ENCODE data around the gene MTHFSD.

MTHFSD gene

DNA sequence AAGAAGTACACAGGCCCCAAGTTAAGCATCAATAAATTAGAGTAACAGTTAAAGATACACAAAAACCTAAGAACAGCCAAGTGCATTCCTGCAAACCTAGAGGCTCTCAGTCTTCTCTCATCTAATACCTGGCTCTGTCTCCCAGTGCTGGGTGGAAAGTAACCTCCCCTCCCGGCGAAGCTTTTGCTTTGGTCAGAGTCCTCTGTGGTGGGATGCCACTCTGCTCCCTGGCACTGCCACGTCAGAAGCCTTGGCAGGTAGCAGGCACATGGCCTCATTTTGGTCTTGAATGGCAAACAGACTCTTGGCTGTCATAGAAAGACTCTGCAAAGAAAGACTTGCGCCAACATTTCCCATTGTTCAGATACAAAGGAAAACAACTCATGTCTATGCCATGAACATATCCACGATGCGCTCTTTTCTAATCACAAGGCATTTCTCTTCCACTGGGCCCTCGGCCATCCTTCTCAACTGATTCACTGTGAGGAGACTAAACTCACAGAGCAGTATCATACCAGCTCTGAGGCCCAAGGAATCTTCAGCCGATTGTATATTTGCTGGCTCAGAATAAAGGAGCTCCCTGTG lies 21.2 kb downstream of the MTHFSD start:
- no peak for DNase-seq
- no peaks in the 10 kb centered on the region for H3K27me3 ChIP-seq (replicated peaks; ENCODE audit: insufficient read depth, low read length)
- H3K9me3 ChIP-seq (replicated peaks; ENCODE audit: insufficient read depth, low read length) = no peaks in the 10 kb centered on the region
- no peaks in the 10 kb centered on the region for H3F3A ChIP-seq (ENCODE audit: insufficient read depth, low read length)
- no peaks in the 10 kb centered on the region for H3K36me3 ChIP-seq (replicated peaks; ENCODE audit: insufficient read depth, low read length)
- no peaks in the 10 kb centered on the region for H3K9me2 ChIP-seq (replicated peaks; ENCODE audit: insufficient read depth, low read length)
- H2AFZ ChIP-seq (ENCODE audit: low read length) = no peak overlapping the region
- no peak overlapping the region for H3K4me3 ChIP-seq (ENCODE audit: low read length)
- H3K4me2 ChIP-seq (ENCODE audit: low read depth, low read length) = no peak overlapping the region
- TF ChIP-seq, protein P1, sequence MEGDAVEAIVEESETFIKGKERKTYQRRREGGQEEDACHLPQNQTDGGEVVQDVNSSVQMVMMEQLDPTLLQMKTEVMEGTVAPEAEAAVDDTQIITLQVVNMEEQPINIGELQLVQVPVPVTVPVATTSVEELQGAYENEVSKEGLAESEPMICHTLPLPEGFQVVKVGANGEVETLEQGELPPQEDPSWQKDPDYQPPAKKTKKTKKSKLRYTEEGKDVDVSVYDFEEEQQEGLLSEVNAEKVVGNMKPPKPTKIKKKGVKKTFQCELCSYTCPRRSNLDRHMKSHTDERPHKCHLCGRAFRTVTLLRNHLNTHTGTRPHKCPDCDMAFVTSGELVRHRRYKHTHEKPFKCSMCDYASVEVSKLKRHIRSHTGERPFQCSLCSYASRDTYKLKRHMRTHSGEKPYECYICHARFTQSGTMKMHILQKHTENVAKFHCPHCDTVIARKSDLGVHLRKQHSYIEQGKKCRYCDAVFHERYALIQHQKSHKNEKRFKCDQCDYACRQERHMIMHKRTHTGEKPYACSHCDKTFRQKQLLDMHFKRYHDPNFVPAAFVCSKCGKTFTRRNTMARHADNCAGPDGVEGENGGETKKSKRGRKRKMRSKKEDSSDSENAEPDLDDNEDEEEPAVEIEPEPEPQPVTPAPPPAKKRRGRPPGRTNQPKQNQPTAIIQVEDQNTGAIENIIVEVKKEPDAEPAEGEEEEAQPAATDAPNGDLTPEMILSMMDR (IDR thresholded peaks at IDR 0.05; ENCODE audit: low read length) = no peak
- TF ChIP-seq EZH2phosphoT487 (IDR thresholded peaks at IDR 0.05; ENCODE audit: low read length) (no peak), EZH2 (optimal IDR thresholded peaks at IDR 0.05; ENCODE audit: low read depth, low read length) (no peak)
- no peak overlapping the region for H3K27ac ChIP-seq (ENCODE audit: low read length)
- H4K20me1 ChIP-seq (ENCODE audit: insufficient read depth, low read length) = no peaks in the 10 kb centered on the region
- no peaks in the 10 kb centered on the region for H3K4me1 ChIP-seq (ENCODE audit: low read length)
- no peaks in the 10 kb centered on the region for H3K79me2 ChIP-seq (ENCODE audit: low read length)
- no peak overlapping the region for H3K9ac ChIP-seq (ENCODE audit: low read length)

DNA sequence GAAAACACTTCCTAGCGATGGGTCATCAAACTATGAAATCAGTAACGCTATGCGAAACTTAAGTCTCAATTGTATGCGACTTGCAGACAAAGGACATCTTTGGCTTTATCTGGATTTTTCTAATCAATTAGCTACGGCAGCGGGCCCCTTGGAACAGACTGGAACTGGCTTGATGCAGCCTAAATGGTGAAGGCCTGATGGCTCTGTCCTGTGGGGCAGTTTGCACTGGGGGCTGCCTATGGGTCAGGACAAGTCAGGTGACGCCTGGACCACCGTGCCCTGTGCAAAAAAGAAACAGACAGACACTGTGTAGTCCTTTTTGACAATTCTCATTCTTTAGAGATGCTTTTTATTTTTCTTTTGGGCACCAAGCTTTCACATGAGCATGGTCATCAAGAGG lies 22.0 kb downstream of the MTHFSD start:
- Histone ChIP-seq H3K79me2 (ENCODE audit: low read length) (no peaks in the 10 kb centered on the region), H3K4me3 (ENCODE audit: low read length) (no peak overlapping the region), H3F3A (ENCODE audit: insufficient read depth, low read length) (no peaks in the 10 kb centered on the region), H3K9me2 (replicated peaks; ENCODE audit: insufficient read depth, low read length) (no peaks in the 10 kb centered on the region), H3K9me3 (replicated peaks; ENCODE audit: insufficient read depth, low read length) (no peaks in the 10 kb centered on the region), H3K27ac (ENCODE audit: low read length) (no peak overlapping the region), H4K20me1 (ENCODE audit: insufficient read depth, low read length) (no peaks in the 10 kb centered on the region), H3K9ac (ENCODE audit: low read length) (no peak overlapping the region), H3K4me1 (ENCODE audit: low read length) (no peaks in the 10 kb centered on the region), H2AFZ (ENCODE audit: low read length) (no peak overlapping the region), H3K36me3 (replicated peaks; ENCODE audit: insufficient read depth, low read length) (no peaks in the 10 kb centered on the region), H3K27me3 (replicated peaks; ENCODE audit: insufficient read depth, low read length) (no peaks in the 10 kb centered on the region), H3K4me2 (ENCODE audit: low read depth, low read length) (no peak overlapping the region)
- no peak for TF ChIP-seq EZH2 (optimal IDR thresholded peaks at IDR 0.05; ENCODE audit: low read depth, low read length)
- TF ChIP-seq, protein P1 (IDR thresholded peaks at IDR 0.05; ENCODE audit: low read length) = no peak
- no peak for TF ChIP-seq EZH2phosphoT487 (IDR thresholded peaks at IDR 0.05; ENCODE audit: low read length)
- no peak for DNase-seq

DNA sequence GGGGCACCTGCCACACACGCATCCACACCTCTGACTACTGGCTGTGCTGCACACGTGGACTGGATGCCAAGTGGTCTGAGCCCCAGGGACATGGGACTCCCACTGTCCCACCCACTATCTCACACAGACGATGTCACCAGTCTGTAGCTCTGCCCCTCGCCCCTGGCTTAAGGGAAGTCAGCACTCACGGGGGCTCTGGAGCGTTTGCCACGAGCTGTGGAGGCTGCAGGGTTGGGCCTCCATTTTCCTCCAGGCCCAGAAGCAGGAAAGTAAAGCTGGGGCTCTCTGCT lies 22.6 kb downstream of the MTHFSD start:
- H3K4me3 ChIP-seq (ENCODE audit: low read length) = no peak overlapping the region
- H3K27me3 ChIP-seq (replicated peaks; ENCODE audit: insufficient read depth, low read length) = no peaks in the 10 kb centered on the region
- H3K27ac ChIP-seq (ENCODE audit: low read length) = no peak overlapping the region
- no peaks in the 10 kb centered on the region for H3K4me1 ChIP-seq (ENCODE audit: low read length)
- DNase-seq = no peak
- no peaks in the 10 kb centered on the region for H3K9me2 ChIP-seq (replicated peaks; ENCODE audit: insufficient read depth, low read length)
- no peak overlapping the region for H3K9ac ChIP-seq (ENCODE audit: low read length)
- no peaks in the 10 kb centered on the region for H3K9me3 ChIP-seq (replicated peaks; ENCODE audit: insufficient read depth, low read length)
- no peak overlapping the region for H3K4me2 ChIP-seq (ENCODE audit: low read depth, low read length)
- TF ChIP-seq, protein P1 (IDR thresholded peaks at IDR 0.05; ENCODE audit: low read length) = no peak
- no peak for TF ChIP-seq EZH2phosphoT487 (IDR thresholded peaks at IDR 0.05; ENCODE audit: low read length)
- no peak for TF ChIP-seq EZH2 (optimal IDR thresholded peaks at IDR 0.05; ENCODE audit: low read depth, low read length)
- H3F3A ChIP-seq (ENCODE audit: insufficient read depth, low read length) = no peaks in the 10 kb centered on the region
- H2AFZ ChIP-seq (ENCODE audit: low read length) = no peak overlapping the region
- H3K36me3 ChIP-seq (replicated peaks; ENCODE audit: insufficient read depth, low read length) = no peaks in the 10 kb centered on the region
- no peaks in the 10 kb centered on the region for H3K79me2 ChIP-seq (ENCODE audit: low read length)
- H4K20me1 ChIP-seq (ENCODE audit: insufficient read depth, low read length) = no peaks in the 10 kb centered on the region

Measured in MM.1S (cell line).